ENCODE measurements around the gene HIBADH.

DNA sequence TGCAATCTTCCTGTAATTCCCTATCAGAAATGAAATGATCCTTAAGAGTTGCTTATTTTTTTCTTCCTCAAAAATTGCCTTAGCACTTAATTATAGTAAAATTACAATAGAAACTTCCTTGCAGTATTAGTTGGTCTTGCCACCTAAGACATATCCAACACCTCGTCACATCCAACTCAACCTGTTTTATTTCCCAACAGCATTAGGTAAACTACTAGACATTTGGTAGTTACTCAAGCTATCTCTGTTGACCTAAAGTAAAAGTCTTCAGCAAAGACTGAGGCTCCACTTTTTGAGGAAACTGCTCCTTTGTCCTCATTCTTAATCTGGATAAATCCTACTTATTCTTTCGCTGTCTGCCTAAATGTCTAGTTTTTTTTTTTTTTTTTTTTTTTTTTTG is 20.4 kb downstream of the HIBADH start:
- TF ChIP-seq, protein P1, sequence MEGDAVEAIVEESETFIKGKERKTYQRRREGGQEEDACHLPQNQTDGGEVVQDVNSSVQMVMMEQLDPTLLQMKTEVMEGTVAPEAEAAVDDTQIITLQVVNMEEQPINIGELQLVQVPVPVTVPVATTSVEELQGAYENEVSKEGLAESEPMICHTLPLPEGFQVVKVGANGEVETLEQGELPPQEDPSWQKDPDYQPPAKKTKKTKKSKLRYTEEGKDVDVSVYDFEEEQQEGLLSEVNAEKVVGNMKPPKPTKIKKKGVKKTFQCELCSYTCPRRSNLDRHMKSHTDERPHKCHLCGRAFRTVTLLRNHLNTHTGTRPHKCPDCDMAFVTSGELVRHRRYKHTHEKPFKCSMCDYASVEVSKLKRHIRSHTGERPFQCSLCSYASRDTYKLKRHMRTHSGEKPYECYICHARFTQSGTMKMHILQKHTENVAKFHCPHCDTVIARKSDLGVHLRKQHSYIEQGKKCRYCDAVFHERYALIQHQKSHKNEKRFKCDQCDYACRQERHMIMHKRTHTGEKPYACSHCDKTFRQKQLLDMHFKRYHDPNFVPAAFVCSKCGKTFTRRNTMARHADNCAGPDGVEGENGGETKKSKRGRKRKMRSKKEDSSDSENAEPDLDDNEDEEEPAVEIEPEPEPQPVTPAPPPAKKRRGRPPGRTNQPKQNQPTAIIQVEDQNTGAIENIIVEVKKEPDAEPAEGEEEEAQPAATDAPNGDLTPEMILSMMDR (IDR thresholded peaks at IDR 0.05) = no peak
- TF ChIP-seq POLR2A (IDR thresholded peaks at IDR 0.05) = no peak
